ENCODE data around the gene CLTC.

The CLTC gene

DNA sequence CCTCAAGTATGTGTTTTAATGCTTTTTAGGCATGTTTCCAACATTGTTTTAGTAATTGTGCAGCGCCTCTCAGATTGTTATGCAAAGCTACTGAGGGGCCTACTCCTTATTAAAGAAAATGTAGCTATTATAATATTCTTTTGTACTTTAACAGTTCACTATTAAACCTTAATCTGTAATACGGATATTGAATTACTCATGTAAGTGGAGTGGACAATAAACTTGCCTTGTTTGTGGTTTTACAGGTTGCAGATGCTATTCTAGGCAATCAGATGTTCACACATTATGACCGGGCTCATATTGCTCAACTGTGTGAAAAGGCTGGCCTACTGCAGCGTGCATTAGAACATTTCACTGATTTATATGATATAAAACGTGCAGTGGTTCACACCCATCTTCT, 46.5 kb downstream of the CLTC start:
- H3K4me3 ChIP-seq = no peak overlapping the region

DNA sequence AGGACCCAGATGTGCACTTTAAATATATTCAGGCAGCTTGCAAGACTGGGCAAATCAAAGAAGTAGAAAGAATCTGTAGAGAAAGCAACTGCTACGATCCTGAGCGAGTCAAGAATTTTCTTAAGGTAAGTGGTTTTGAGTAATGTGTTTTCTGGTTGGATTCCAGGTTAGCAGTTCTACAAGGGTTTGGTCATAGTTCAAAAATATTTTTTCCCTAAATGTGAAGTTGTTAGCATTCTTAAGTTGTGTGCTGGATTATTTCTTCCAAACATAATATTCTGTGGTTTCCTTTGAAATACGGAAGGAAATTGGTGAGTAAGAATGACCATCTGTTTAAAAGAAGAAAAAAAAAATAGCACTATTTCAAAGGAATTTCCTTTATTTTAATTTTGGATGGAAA, 49.1 kb downstream of the CLTC start:
- no peak overlapping the region for H3K4me3 ChIP-seq
- TF ChIP-seq, protein P1, sequence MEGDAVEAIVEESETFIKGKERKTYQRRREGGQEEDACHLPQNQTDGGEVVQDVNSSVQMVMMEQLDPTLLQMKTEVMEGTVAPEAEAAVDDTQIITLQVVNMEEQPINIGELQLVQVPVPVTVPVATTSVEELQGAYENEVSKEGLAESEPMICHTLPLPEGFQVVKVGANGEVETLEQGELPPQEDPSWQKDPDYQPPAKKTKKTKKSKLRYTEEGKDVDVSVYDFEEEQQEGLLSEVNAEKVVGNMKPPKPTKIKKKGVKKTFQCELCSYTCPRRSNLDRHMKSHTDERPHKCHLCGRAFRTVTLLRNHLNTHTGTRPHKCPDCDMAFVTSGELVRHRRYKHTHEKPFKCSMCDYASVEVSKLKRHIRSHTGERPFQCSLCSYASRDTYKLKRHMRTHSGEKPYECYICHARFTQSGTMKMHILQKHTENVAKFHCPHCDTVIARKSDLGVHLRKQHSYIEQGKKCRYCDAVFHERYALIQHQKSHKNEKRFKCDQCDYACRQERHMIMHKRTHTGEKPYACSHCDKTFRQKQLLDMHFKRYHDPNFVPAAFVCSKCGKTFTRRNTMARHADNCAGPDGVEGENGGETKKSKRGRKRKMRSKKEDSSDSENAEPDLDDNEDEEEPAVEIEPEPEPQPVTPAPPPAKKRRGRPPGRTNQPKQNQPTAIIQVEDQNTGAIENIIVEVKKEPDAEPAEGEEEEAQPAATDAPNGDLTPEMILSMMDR (IDR thresholded peaks at IDR 0.05) = no peak
- peak overlapping the region in 1 of 2 donors; percentile 17 for H3K27ac ChIP-seq
- no peak for DNase-seq (ENCODE audit: low spot score)

More for the DNA sequence above, 46.5 kb downstream of the CLTC start:
- no peak for DNase-seq (ENCODE audit: low spot score)
- no peak overlapping the region for H3K27ac ChIP-seq
- TF ChIP-seq, protein P1 (IDR thresholded peaks at IDR 0.05) = no peak

DNA sequence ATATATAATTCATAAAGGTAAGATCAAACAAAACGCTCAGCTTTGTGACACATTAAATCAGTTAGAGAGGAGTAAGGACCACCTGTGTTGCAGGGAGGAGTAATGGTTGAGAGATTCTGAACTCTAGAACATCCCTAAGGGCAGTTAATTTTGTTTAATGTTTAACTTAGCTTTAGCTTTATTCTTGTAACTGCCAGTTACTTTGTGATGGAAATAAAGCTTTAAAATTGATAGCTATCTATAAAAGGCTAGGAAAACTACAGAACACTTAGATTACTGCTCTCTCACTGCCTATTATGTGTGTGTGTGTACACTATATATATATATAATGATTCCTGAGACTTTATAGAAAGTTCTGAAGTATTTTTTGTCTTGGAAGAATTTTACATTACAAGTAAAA, 49.7 kb downstream of the CLTC start:
- TF ChIP-seq, protein P1 (IDR thresholded peaks at IDR 0.05) = no peak
- no peak for DNase-seq (ENCODE audit: low spot score)
- peak overlapping the region; percentile 24 to 55 for H3K27ac ChIP-seq

DNA sequence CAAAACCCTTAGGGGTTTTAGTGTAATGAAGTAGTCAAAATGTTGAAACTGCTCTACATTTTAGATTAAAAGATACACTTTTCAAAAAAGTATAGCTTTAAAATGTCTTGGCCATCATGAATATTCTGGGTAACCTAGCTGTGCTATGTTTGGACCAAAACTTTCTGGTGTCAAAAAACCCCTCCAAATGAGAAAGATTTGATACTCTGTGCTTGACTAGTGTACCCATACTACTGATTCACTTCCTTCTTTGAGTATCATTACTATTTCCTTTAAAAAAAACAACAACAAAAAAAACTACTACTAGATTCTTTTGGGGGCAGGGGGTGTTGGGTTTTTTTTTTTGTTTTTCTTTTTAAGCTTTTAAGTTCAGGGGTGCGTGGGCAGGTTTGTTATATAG, 50.2 kb downstream of the CLTC start:
- DNase-seq (ENCODE audit: low spot score) = no peak
- TF ChIP-seq, protein P1 (IDR thresholded peaks at IDR 0.05) = no peak
- H3K27ac ChIP-seq = peak overlapping the region in 1 of 2 donors; percentile 24
- H3K4me3 ChIP-seq = no peak overlapping the region

More for the DNA sequence above, 49.7 kb downstream of the CLTC start:
- H3K4me3 ChIP-seq = no peak overlapping the region

DNA sequence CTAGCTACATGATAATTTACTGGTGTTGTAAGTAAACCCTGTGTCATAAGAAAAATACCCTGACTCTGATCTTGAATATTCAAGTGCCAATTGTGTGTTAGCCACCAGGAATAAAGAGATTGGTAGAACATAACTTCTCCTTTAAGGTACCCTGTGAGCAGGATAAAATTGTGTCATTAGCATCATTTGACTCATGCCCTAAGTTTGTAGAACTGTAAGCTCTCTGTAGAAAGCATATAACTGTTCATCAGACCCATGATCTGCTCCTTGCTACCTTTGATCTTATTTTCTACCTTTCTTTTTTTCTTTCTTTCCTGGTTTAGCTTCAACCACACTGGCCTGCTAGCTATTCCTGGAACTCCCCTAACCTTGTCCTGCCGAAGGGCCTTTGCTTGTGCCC, 51.7 kb downstream of the CLTC start:
- Histone ChIP-seq H3K27ac (no peak overlapping the region), H3K4me3 (no peak overlapping the region)
- TF ChIP-seq, protein P1 (IDR thresholded peaks at IDR 0.05) = no peak
- no peak for DNase-seq (ENCODE audit: low spot score)

DNA sequence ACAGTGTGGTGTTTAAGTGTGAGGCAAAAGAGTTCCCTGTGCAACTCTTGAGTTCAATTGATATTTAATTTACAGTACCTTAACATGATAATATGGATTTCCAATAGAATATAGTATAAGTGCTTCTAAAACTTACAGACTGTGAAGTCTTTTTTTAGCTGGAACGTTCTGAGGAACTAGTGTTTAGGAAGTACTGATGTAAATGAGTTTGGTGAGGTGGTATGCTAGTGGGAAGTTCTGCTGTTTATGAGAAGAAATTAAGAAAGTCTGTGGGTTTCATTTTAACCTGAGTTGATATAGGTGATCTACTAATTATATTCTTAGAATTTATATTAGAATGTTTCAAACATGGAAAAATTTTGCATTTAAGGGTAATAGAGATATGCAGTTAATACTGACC, 55.5 kb downstream of the CLTC start:
- Histone ChIP-seq H3K27ac (no peak overlapping the region), H3K4me3 (no peak overlapping the region)
- no peak for DNase-seq (ENCODE audit: low spot score)
- TF ChIP-seq, protein P1 (IDR thresholded peaks at IDR 0.05) = no peak

DNA sequence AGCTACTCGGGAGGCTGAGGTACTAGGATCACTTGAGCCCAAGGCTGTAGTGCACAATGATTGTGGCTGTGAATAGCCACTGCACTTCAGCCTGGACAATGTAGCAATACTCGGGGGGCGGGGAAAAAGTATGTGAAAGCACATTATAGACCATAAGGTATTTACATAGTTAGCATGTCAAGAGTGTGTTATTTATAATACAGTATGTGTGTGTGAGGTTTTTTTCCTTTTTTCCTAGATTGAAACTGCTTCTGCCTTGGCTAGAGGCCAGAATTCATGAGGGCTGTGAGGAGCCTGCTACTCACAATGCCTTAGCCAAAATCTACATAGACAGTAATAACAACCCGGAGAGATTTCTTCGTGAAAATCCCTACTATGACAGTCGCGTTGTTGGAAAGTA, 57.0 kb downstream of the CLTC start:
- no peak overlapping the region for H3K27ac ChIP-seq
- TF ChIP-seq, protein P1 (IDR thresholded peaks at IDR 0.05) = no peak
- no peak for DNase-seq (ENCODE audit: low spot score)

More for the DNA sequence above, 57.0 kb downstream of the CLTC start:
- no peak overlapping the region for H3K4me3 ChIP-seq

Measured in coronary artery (tissue), 2 donors.